Panc1 (cell line): ENCODE results near the gene AATK. TPM values are rescaled to one million over a fixed set of nuclear protein-coding genes. Genes with fewer than 3 reads are reported as not detected.

Experiments
- ATAC-seq: fragments of 200-7000 bp; cut with Tn5 transposase; 2 replicates; pipeline ENCODE4 v1.9.1; 2020; ENCODE audit warnings: mild to moderate bottlenecking, moderate library complexity
- BruUV-seq: library from RNA; stranded (reverse); fragments of 400-500 nt; replicated peaks from 2 replicates; lab custom pipeline; 2021; lab: Mats Ljungman, UMichigan
- CTCF ChIA-PET: fragments of 300-600 bp; sonication (Branson Sonifier 250); formaldehyde crosslinking; loops from one replicate; lab custom pipeline; 2022; ENCODE audit warnings: antibody characterized with exemption; lab: Charles Lee
- POLR2A ChIA-PET: fragments of 300-600 bp; sonication (Branson Sonifier 250); formaldehyde crosslinking; loops from one replicate; lab custom pipeline; 2022; ENCODE audit warnings: antibody characterized with exemption; lab: Charles Lee
- DNase-seq: peaks from one replicate; pipeline ENCODE4 v3.0.0-alpha.2; 2010; ENCODE audit warnings: low read depth, low spot score
- H3K27ac ChIP-seq: 2 replicates; pipeline ENCODE4 v1.5.1; 2011; ENCODE audit warnings: mild to moderate bottlenecking, low read length, inconsistent platforms
- H3K27me3 ChIP-seq: fragments of 200-500 bp; sonication (Bioruptor generic); 2 replicates; pipeline ENCODE4 v1.6.0; 2014; ENCODE audit warnings: low read length, inconsistent platforms; ENCODE audit not compliant: control insufficient read depth, insufficient read depth
- H3K36me3 ChIP-seq: fragments of 200-500 bp; sonication (Bioruptor generic); 2 replicates; pipeline ENCODE4 v1.5.1; 2014; ENCODE audit warnings: inconsistent platforms, mild to moderate bottlenecking, low read length, moderate library complexity; ENCODE audit not compliant: control insufficient read depth, insufficient read depth
- H3K4me1 ChIP-seq: 2 replicates; pipeline ENCODE4 v1.5.1; 2011; ENCODE audit warnings: inconsistent platforms, mild to moderate bottlenecking, low read length, moderate library complexity; ENCODE audit not compliant: control insufficient read depth, insufficient read depth
- H3K4me3 ChIP-seq, 2 experiments: 2 replicates each; pipeline ENCODE4 v1.5.1; 2011 to 2012; ENCODE audit warnings: low read depth in 2 of 2, low read length in 2 of 2, mild to moderate bottlenecking in 2 of 2, inconsistent platforms in 1 of 2, moderate library complexity in 1 of 2
- H3K9me3 ChIP-seq: fragments of 200-500 bp; sonication (Bioruptor generic); 2 replicates; pipeline ENCODE4 v1.5.1; 2014; ENCODE audit warnings: low read depth, mild to moderate bottlenecking, inconsistent platforms, low read length, moderate library complexity; ENCODE audit not compliant: control insufficient read depth, insufficient read depth
- POLR2AphosphoS5 ChIP-seq: IDR thresholded peaks from 2 replicates; pipeline ENCODE4 v1.6.1; 2012; ENCODE audit warnings: mild to moderate bottlenecking, low read depth, low read length, moderate library complexity
- SIN3A ChIP-seq: IDR thresholded peaks from 2 replicates; pipeline ENCODE4 v1.6.1; 2012; ENCODE audit warnings: low read depth, mild to moderate bottlenecking, low read length, moderate library complexity, borderline replicate concordance; ENCODE audit not compliant: insufficient read depth
- TCF7L2 ChIP-seq: IDR thresholded peaks from 2 replicates; pipeline ENCODE4 v1.6.1; 2011; ENCODE audit warnings: mild to moderate bottlenecking, low read depth, low read length, inconsistent platforms
- in situ Hi-C: cut with HindIII; loops from 2 replicates; pipeline ENCODE4 v1.10.0; 2016; ENCODE audit warnings: low sequenced_read_pairs, low pct_unique_long_range_greater_than_20kb
- intact Hi-C: fragments of 100-400 bp; cut with micrococcal nuclease; formaldehyde crosslinking; loops from one replicate; pipeline ENCODE4 v1.10.0; 2022; ENCODE audit not compliant: unreplicated experiment
- total RNA-seq: library from RNA; stranded (reverse); gene quantifications from one replicate; pipeline ENCODE4 v1.2.1, GENCODE V29; 2021; ENCODE audit not compliant: unreplicated experiment
- TF ChIP-seq, protein P1 (sequence below), 2 experiments: IDR thresholded peaks; 2 replicates each; pipeline ENCODE4 v1.6.1; 2011 to 2012; ENCODE audit warnings: low read depth in 2 of 2, control low read depth in 1 of 2, low read length in 1 of 2, mild to moderate bottlenecking in 1 of 2, moderate library complexity in 1 of 2; ENCODE audit not compliant: insufficient read depth in 1 of 2
- TF ChIP-seq, protein P2 (sequence below): fragments of 450-650 bp; IDR thresholded peaks from 2 replicates; pipeline ENCODE4 v1.5.1; 2017; ENCODE audit warnings: mild to moderate bottlenecking

The AATK gene
- total RNA-seq, 1 experiment from 2014 or later, result 3.7 TPM

DNA sequence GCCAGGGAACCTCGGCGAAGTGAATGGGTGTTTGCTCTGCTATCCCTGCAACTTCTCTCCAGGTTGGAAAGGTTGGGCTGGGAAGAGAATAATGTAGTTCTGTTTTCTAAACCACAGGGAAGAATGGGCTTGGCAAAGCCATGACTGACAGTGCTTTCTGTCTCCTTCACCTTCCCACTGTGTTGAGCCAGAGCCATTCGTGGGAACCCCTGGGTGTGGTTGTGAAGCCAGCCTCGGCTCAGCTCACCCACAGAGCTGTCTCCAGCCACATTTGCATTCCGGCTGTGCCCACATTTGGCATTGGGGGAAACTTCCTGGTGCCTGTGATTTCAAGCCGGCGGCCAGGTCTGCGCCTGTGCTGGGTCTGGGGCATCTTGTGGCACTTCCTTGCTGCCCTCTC lies 91.1 kb downstream of the AATK start:
- no peaks in the 10 kb centered on the region for H3K4me1 ChIP-seq
- H3K4me3 ChIP-seq, result no peak overlapping the region
- ATAC-seq (no peak; the same call in 1 of the 2 replicates), DNase-seq (no peak)
- POLR2A ChIA-PET, result no interaction called here
- intact Hi-C loops, result no loop called here
- no peak overlapping the region for H3K27ac ChIP-seq
- no peaks in the 10 kb centered on the region for H3K9me3 ChIP-seq
- CTCF ChIA-PET, result no interaction called here
- H3K27me3 ChIP-seq, result no peaks in the 10 kb centered on the region
- H3K36me3 ChIP-seq, result no peaks in the 10 kb centered on the region
- TF ChIP-seq SIN3A (no peak), POLR2AphosphoS5 (no peak), TCF7L2 (no peak)
- TF ChIP-seq, protein P1, sequence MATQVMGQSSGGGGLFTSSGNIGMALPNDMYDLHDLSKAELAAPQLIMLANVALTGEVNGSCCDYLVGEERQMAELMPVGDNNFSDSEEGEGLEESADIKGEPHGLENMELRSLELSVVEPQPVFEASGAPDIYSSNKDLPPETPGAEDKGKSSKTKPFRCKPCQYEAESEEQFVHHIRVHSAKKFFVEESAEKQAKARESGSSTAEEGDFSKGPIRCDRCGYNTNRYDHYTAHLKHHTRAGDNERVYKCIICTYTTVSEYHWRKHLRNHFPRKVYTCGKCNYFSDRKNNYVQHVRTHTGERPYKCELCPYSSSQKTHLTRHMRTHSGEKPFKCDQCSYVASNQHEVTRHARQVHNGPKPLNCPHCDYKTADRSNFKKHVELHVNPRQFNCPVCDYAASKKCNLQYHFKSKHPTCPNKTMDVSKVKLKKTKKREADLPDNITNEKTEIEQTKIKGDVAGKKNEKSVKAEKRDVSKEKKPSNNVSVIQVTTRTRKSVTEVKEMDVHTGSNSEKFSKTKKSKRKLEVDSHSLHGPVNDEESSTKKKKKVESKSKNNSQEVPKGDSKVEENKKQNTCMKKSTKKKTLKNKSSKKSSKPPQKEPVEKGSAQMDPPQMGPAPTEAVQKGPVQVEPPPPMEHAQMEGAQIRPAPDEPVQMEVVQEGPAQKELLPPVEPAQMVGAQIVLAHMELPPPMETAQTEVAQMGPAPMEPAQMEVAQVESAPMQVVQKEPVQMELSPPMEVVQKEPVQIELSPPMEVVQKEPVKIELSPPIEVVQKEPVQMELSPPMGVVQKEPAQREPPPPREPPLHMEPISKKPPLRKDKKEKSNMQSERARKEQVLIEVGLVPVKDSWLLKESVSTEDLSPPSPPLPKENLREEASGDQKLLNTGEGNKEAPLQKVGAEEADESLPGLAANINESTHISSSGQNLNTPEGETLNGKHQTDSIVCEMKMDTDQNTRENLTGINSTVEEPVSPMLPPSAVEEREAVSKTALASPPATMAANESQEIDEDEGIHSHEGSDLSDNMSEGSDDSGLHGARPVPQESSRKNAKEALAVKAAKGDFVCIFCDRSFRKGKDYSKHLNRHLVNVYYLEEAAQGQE (IDR thresholded peaks at IDR 0.05; ENCODE audit: insufficient read depth in 1 of 2, low read depth in 2 of 2, low read length in 1 of 2), result no peak
- TF ChIP-seq, protein P2, sequence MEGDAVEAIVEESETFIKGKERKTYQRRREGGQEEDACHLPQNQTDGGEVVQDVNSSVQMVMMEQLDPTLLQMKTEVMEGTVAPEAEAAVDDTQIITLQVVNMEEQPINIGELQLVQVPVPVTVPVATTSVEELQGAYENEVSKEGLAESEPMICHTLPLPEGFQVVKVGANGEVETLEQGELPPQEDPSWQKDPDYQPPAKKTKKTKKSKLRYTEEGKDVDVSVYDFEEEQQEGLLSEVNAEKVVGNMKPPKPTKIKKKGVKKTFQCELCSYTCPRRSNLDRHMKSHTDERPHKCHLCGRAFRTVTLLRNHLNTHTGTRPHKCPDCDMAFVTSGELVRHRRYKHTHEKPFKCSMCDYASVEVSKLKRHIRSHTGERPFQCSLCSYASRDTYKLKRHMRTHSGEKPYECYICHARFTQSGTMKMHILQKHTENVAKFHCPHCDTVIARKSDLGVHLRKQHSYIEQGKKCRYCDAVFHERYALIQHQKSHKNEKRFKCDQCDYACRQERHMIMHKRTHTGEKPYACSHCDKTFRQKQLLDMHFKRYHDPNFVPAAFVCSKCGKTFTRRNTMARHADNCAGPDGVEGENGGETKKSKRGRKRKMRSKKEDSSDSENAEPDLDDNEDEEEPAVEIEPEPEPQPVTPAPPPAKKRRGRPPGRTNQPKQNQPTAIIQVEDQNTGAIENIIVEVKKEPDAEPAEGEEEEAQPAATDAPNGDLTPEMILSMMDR, result no peak
- in situ Hi-C loops, result no loop called here
- BruUV-seq, result no TSS peak

DNA sequence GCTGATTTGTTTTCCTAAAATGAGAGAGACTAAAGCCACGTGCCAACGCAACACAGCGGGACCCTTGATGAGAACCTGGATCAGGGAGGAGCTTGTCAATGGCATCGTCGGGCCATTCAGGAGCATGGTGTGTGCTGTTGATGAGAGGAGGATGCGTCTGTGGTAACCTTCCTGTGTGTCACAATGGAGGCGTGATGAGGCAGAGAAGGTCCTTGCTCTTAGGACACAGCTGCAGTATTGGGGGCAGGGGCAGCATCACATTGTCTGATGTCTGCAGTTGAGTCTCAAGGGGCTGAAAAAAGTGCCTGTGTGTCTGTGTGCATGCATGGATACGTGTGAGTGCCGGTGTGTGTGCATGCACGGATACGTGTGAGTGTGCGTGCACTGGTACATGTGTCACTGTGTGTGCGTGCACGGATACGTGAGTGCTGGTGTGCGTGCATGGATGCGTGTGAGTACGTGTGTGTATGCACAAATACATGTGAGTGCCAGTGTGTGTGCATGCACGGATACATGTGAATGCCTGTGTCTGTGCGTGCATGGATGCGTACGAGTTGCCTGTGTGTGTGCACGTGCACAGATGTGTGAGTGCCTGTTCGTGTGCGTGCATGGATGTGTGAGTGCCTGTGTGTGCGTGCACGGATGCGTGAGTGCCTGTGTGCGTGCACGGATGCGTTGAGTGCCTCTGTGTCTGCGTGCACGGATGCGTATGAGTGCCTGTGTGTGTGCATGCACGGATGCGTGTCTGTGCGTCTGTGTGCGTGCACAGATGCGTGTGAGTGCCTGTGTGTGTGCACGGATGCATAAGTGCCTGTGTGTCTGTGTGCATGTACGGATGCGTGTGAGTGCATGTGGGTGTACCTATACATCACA lies 91.8 kb downstream of the AATK start:
- ATAC-seq (no peak), DNase-seq (no peak)
- no peak overlapping the region for H3K4me3 ChIP-seq
- in situ Hi-C loops (no loop called here), intact Hi-C loops (no loop called here)
- H3K27me3 ChIP-seq, result no peaks in the 10 kb centered on the region
- no peaks in the 10 kb centered on the region for H3K36me3 ChIP-seq
- H3K9me3 ChIP-seq, result no peaks in the 10 kb centered on the region
- TF ChIP-seq, protein P1 (IDR thresholded peaks at IDR 0.05; ENCODE audit: insufficient read depth in 1 of 2, low read depth in 2 of 2, low read length in 1 of 2), result no peak
- TF ChIP-seq POLR2AphosphoS5, result no peak
- no peak for TF ChIP-seq TCF7L2
- TF ChIP-seq SIN3A, result no peak
- TF ChIP-seq, protein P2, result no peak
- no peaks in the 10 kb centered on the region for H3K4me1 ChIP-seq
- CTCF ChIA-PET, result no interaction called here
- BruUV-seq, result no TSS peak
- H3K27ac ChIP-seq, result no peak overlapping the region
- POLR2A ChIA-PET, result no interaction called here
